HepG2 (cell line): ENCODE data around the gene ZFP1. TPM values are rescaled to one million over a fixed set of nuclear protein-coding genes. Genes with fewer than 3 reads are reported as not detected.

ENCODE experiments used
- ATAC-seq: fragments of 200-7000 bp; cut with Tn5 transposase; 3 replicates; pipeline ENCODE4 v1.9.1; 2020; ENCODE audit warnings: mild to moderate bottlenecking, moderate library complexity
- BruUV-seq: library from RNA; stranded (reverse); fragments of 400-500 nt; replicated peaks from 2 replicates; lab custom pipeline; 2021; lab: Mats Ljungman, UMichigan
- CTCF ChIA-PET: fragments of 300-600 bp; formaldehyde crosslinking; extraction: SDS; loops from one replicate; lab custom pipeline; 2021; ENCODE audit warnings: low total read pairs, inconsistent platforms, low intra/inter-chr PET ratio; lab: Yijun Ruan, JAX
- POLR2A ChIA-PET: fragments of 350-600 bp; sonication (Branson Sonifier 250); formaldehyde crosslinking; loops from one replicate; lab custom pipeline; 2020; ENCODE audit warnings: antibody characterized with exemption, inconsistent platforms; lab: Yijun Ruan, JAX
- DNase-seq: peaks from one replicate; pipeline ENCODE4 v3.0.0-alpha.2; 2015; ENCODE audit warnings: low spot score
- FAIRE-seq: peaks from 3 replicates; lab custom pipeline; 2011; peaks lifted over from hg19 to GRCh38; lab: Jason Lieb, UNC
- H2AFZ ChIP-seq: one replicate; pipeline ENCODE4 v1.6.1; 2011; ENCODE audit warnings: low read length, inconsistent platforms
- H3K27ac ChIP-seq: fragments of 300-600 bp; 3 replicates; pipeline ENCODE4 v1.8.0; 2011; ENCODE audit warnings: mixed run types, mild to moderate bottlenecking, mixed read lengths, low read length, inconsistent platforms; ENCODE audit not compliant: insufficient read depth; ENCODE audit errors: extremely low read length
- H3K27me3 ChIP-seq, 2 experiments: fragments of 200-600 bp in 1 of 2; 2 replicates in 1 of 2; 3 replicates in 1 of 2; pipeline versions ENCODE4 v1.6.0 to v1.8.0; 2011; ENCODE audit warnings: low read length in 2 of 2, mild to moderate bottlenecking in 2 of 2, moderate library complexity in 2 of 2, inconsistent platforms in 1 of 2; ENCODE audit not compliant: insufficient read depth in 2 of 2, control insufficient read depth in 1 of 2
- H3K36me3 ChIP-seq, 2 experiments: fragments of 200-600 bp in 1 of 2; replicated peaks in 1 of 2; 2 replicates in 1 of 2; 3 replicates in 1 of 2; pipeline versions ENCODE4 v1.5.1 to v1.8.0; 2011; ENCODE audit warnings: low read length in 2 of 2, inconsistent platforms in 1 of 2; ENCODE audit not compliant: insufficient read depth in 2 of 2, control insufficient read depth in 1 of 2
- H3K4me1 ChIP-seq: 2 replicates; pipeline ENCODE4 v1.5.1; 2012; ENCODE audit warnings: low read length, inconsistent platforms; ENCODE audit not compliant: insufficient read depth
- H3K4me2 ChIP-seq: 2 replicates; pipeline ENCODE4 v1.6.0; 2011; ENCODE audit warnings: low read depth, low read length, inconsistent platforms
- H3K4me3 ChIP-seq, 3 experiments: fragments of 200-600 bp in 1 of 3; sonication (generic), shearing (Covaris generic) in 1 of 3; replicated peaks in 1 of 3; 2 replicates each; pipeline ENCODE4 v1.5.1; 2011 to 2016; ENCODE audit warnings: low read length in 3 of 3, inconsistent platforms in 2 of 3, low read depth in 2 of 3, mild to moderate bottlenecking in 2 of 3, control low read depth in 1 of 3, mixed read lengths in 1 of 3; ENCODE audit not compliant: insufficient read depth in 1 of 3
- H3K79me2 ChIP-seq: one replicate; pipeline ENCODE4 v1.6.1; 2011; ENCODE audit warnings: low read length, inconsistent platforms; ENCODE audit not compliant: insufficient read depth
- H3K9ac ChIP-seq: 2 replicates; pipeline ENCODE4 v1.6.0; 2011; ENCODE audit warnings: mild to moderate bottlenecking, low read depth, low read length, inconsistent platforms; ENCODE audit not compliant: insufficient read depth
- H3K9me3 ChIP-seq: 2 replicates; pipeline ENCODE4 v1.5.1; 2012; ENCODE audit warnings: mild to moderate bottlenecking, low read length
- H4K20me1 ChIP-seq: 2 replicates; pipeline ENCODE4 v1.6.0; 2011; ENCODE audit warnings: inconsistent platforms, mild to moderate bottlenecking, low read length, moderate library complexity; ENCODE audit not compliant: insufficient read depth
- DZIP1 ChIP-seq: sonication (generic); formaldehyde crosslinking; IDR thresholded peaks from 2 replicates; pipeline ENCODE4 v1.5.0; 2020; ENCODE audit warnings: mild to moderate bottlenecking, missing genetic modification reagents
- HNRNPH1 ChIP-seq: fragments of 200-400 bp; formaldehyde crosslinking; optimal IDR thresholded peaks from 2 replicates; pipeline ENCODE3; 2017; ENCODE audit warnings: mild to moderate bottlenecking, low read depth, low read length
- JUNB ChIP-seq: sonication (generic); formaldehyde crosslinking; IDR thresholded peaks from 2 replicates; pipeline ENCODE4 v1.8.0; 2022; ENCODE audit warnings: missing genetic modification reagents, mild to moderate bottlenecking, borderline replicate concordance
- MLLT10 ChIP-seq: sonication (generic); formaldehyde crosslinking; IDR thresholded peaks from 2 replicates; pipeline ENCODE4 v1.4.0; 2020; ENCODE audit warnings: missing genetic modification reagents
- MXD3 ChIP-seq: IDR thresholded peaks from 2 replicates; pipeline ENCODE4 v1.6.1; 2016; ENCODE audit warnings: mild to moderate bottlenecking, missing biosample characterization, missing genetic modification reagents
- ZBTB21 ChIP-seq: sonication (generic); formaldehyde crosslinking; IDR thresholded peaks from 2 replicates; pipeline ENCODE4 v1.4.0; 2020; ENCODE audit warnings: missing genetic modification reagents
- ZNF24 ChIP-seq: fragments of 450-650 bp; IDR thresholded peaks from 2 replicates; pipeline ENCODE4 v1.6.1; 2017; ENCODE audit warnings: antibody characterized with exemption, mild to moderate bottlenecking
- ZNF333 ChIP-seq: sonication (generic); formaldehyde crosslinking; IDR thresholded peaks from 2 replicates; pipeline ENCODE4 v1.4.0; 2020; ENCODE audit warnings: mild to moderate bottlenecking, missing genetic modification reagents, borderline replicate concordance
- ZNF484 ChIP-seq: sonication (generic); formaldehyde crosslinking; IDR thresholded peaks from 2 replicates; pipeline ENCODE4 v1.5.1; 2020; ENCODE audit warnings: mild to moderate bottlenecking, low read depth, missing genetic modification reagents, borderline replicate concordance
- ZNF740 ChIP-seq: sonication (generic); formaldehyde crosslinking; IDR thresholded peaks from 2 replicates; pipeline ENCODE4 v1.4.0; 2020; ENCODE audit warnings: missing genetic modification reagents
- ZNF772 ChIP-seq: sonication (generic); formaldehyde crosslinking; IDR thresholded peaks from 2 replicates; pipeline ENCODE4 v1.5.0; 2020; ENCODE audit warnings: mild to moderate bottlenecking, missing genetic modification reagents
- in situ Hi-C: cut with HindIII; loops from 2 replicates; pipeline ENCODE4 v1.10.0; 2017; ENCODE audit warnings: low pct_unique_long_range_greater_than_20kb; ENCODE audit not compliant: extremely low pct_ligation_motif_present
- intact Hi-C: fragments of 100-400 bp; cut with micrococcal nuclease; formaldehyde crosslinking; loops from one replicate; pipeline ENCODE4 v1.10.0; 2022; ENCODE audit not compliant: unreplicated experiment
- polyA plus RNA-seq, 8 experiments: library from polyadenylated mRNA; depleted of rRNA in 3 of 8; stranded (reverse) in 7 of 8; unstranded in 1 of 8; fragments of >200 nt; fragmentation: Illumina TruSeq in 4 of 8; extraction: Trizol in 4 of 8; gene quantifications; 2 replicates each; pipeline versions ENCODE4 v1.2.1 to v1.2.3, GENCODE V29; 2011 to 2016; ENCODE audit warnings: low read depth in 4 of 8, missing spikeins in 1 of 8, mixed read lengths in 1 of 8; ENCODE audit not compliant: insufficient read depth in 1 of 8
- total RNA-seq, 5 experiments: library from RNA; depleted of rRNA; stranded (reverse); fragments of >200 nt; fragmentation: Illumina TruSeq; extraction: Trizol; gene quantifications; 2 replicates each; pipeline ENCODE4 v1.2.3, GENCODE V29; 2016; ENCODE audit warnings: low read depth in 1 of 5

Gene ZFP1
- total and polyA plus RNA-seq, 2 of the 13 experiments (the other 11 are each of a cell fraction or from before 2014, with no cell fraction given): 8.3 to 14.0 TPM

GRCh38 chr16:75152635-75153034 is 4.3 kb downstream of the ZFP1 start:
- peaks cover 26% of the 10 kb centered on the region for H3K9me3 ChIP-seq
- ATAC-seq: no peak
- POLR2A ChIA-PET: no interaction called here

More at GRCh38 chr16:75152635-75153034, 4.3 kb downstream of the ZFP1 start:
- peaks cover 11 to 37% of the 10 kb centered on the region in 2 experiments for H3K36me3 ChIP-seq
- H3K4me1 ChIP-seq: peaks cover 21% of the 10 kb centered on the region
- BruUV-seq: no TSS peak
- 0 out of 2 replicates have a peak, but pooled peaks cover 5% of the 10 kb centered on the region for H4K20me1 ChIP-seq
- no peak overlapping the region for H3K27ac ChIP-seq
- CTCF ChIA-PET: no interaction called here
- FAIRE-seq (no peak), DNase-seq (no peak)
- in situ Hi-C loops (no loop called here), intact Hi-C loops (no loop called here)
- TF ChIP-seq ZNF24 (no peak), ZNF333 (CRISPR knock-in tag) (no peak), ZNF484 (no peak), MXD3 (CRISPR knock-in tag) (no peak), ZBTB21 (CRISPR knock-in tag) (no peak), JUNB (no peak), DZIP1 (no peak), ZNF740 (no peak), HNRNPH1 (no peak), MLLT10 (CRISPR knock-in tag) (no peak), ZNF772 (CRISPR knock-in tag) (no peak)
- H3K9ac ChIP-seq: no peak overlapping the region
- H2AFZ ChIP-seq: no peak overlapping the region
- H3K27me3 ChIP-seq: no peaks in the 10 kb centered on the region
- no peak overlapping the region for H3K4me3 ChIP-seq
- peaks cover 44% of the 10 kb centered on the region for H3K79me2 ChIP-seq
- H3K4me2 ChIP-seq: no peak overlapping the region
